Left renal pelvis (tissue), 4 donors: ENCODE results near the gene PRR36. TPM values are rescaled to one million over a fixed set of nuclear protein-coding genes. Genes with fewer than 3 reads are reported as not detected.
"Not testable (repeated sequence)": the region's sequence is repeated elsewhere in the genome, so short reads cannot be mapped to it uniquely, and the experiment has no call there.

ENCODE experiments used
- DNase-seq, 4 donors: peaks; one replicate each; pipeline ENCODE4 v3.0.0-alpha.2; 2013; ENCODE audit warnings: low read depth in 4 of 4, low spot score in 3 of 4
- polyA plus RNA-seq, 4 donors: library from polyadenylated mRNA; unstranded; fragments of 120-200 nt; gene quantifications; one replicate each; pipeline ENCODE4 v1.2.1, GENCODE V29; 2013; ENCODE audit not compliant: insufficient read length in 4 of 4

Gene PRR36
- polyA plus RNA-seq, 4 donors = 3.5 to 9.9 (median 6.8) TPM

DNA sequence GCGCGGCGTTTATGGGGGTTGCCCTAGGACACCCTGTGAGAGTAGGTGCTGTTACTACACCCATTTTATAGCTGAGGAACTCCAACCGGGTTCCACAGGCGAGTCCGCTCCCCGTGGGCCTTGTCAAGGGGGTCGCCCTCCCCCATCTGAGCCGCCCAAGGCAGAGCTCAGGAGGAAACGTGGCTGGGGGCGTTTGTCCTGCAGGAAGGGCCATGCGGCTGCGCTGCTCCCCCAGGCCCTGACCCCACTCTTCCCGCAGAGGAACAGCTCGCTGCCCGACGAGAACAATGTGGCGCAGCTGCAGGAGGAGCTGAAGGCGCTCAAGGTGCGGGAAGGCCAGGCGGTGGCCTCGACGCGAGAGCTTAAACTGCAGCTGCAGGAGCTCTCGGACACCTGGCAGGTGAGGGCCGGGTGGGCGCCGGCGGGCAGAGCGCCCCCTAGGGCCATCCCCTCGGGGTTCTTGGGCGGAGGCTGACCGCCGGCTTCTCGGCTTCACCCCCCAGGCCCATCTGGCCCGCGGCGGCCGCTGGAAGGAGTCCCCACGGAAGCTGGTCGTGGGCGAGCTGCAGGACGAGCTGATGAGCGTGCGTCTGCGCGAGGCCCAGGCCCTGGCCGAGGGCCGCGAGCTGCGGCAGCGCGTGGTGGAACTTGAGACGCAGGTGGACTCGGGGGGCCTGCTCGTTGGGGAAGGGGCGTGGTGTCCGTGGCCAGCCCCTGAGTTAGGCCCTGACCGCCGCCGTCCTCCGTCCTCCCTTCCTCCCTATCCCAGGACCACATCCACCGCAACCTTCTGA lies 12.4 kb downstream of the PRR36 start:
- no peak for DNase-seq

DNA sequence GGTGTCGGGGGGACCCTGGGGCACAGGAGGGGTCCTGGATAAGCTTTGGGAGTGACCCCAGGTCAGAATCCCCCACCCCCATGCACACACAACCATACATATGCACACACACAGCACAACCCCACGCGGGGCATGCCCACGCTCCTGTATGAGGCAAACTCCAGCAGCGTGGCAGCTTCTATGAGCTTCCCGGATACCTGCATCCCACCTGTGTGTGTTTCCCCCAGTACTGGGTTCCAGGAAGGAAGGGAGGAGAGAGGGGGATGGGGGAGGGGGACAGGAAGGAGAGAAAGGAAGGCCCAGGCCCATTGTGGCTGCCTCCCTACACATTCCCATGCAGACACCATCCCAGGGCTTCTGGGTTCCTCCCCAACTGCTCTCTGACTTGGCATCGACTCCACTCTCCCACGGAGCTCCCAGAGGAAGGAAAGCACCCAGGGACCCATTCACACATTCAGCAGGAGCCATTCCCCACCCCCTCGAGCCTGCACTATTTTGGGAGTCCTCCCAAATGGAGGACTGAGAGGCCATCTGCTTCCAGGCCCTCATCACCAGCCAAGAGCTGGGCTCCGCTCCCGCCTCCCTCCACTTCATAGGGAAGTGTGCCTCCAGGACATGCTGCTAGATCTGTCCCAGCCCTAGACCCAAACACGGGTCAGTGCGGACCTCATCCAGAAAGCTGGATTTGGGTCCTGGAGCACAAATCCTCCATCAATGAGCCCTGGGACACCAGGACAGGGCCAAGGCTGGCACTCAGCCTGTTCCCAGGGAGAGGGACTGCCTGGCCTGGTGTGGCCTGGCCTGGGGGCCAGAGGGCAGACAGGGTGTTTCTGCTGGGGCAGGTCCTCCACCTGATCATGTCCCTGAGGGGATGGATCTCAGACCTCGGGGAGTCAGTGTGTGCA lies 13.2 kb downstream of the PRR36 start:
- DNase-seq = no peak

DNA sequence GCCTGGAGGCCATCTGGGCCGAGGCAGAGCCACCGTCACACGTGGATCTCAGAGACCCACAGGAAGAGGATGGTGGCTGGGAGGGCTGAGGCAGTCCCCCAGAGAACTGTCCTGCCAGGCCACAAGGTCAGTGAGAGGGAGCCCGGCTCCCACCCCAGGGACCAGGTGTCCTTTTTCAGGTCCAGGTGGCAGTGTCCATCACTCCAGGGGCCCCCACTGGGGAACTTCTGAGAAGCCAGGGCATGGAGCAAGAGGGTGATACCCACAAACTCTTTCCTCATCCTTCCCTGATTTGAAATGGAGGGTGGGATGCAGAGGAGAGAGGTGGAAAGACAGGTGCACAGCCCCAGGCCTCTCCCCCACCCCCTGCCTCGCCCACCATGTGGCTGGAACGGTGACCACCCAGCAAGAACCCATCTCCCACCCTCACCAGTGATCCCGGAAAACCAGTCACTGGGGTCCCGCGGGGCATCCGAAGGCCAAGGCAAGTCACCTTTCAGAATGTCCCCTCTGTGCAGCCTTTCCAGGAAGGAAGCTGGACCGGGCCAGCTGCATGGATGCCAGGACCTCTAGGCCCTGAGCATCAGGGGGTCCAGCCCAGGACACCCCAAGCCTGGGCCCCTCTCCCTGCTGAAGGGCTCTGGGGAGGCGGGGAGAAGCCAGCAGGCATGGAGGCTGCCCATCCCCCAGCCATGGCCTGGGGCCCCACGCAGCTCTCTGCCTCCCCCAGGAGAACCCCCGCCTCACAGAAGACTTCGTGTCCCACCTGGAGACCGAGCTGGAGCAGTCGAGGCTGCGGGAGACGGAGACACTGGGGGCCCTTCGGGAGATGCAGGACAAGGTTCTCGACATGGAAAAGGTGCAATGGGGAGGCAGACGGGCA lies 14.1 kb downstream of the PRR36 start:
- no peak for DNase-seq

DNA sequence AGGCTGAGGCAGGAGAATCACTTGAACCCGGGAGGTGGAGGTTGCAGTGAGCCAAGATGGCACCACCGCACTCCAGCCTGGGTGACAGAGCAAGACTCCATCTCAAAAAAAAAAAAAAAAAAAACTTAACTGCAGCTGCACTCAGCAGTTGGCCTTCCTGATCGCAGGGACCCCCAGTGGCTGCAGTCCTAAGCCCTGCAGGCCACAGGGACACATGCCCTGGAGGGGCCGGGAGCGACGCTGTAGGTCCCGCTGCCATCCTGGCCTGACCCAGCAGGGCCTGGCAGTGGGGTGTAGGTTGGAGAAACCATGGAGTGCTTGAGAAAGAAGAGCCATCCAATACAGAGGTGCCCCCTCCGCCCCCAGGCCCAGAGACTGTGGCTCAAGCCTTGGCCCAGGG lies 15.1 kb downstream of the PRR36 start:
- DNase-seq = not testable (repeated sequence)

DNA sequence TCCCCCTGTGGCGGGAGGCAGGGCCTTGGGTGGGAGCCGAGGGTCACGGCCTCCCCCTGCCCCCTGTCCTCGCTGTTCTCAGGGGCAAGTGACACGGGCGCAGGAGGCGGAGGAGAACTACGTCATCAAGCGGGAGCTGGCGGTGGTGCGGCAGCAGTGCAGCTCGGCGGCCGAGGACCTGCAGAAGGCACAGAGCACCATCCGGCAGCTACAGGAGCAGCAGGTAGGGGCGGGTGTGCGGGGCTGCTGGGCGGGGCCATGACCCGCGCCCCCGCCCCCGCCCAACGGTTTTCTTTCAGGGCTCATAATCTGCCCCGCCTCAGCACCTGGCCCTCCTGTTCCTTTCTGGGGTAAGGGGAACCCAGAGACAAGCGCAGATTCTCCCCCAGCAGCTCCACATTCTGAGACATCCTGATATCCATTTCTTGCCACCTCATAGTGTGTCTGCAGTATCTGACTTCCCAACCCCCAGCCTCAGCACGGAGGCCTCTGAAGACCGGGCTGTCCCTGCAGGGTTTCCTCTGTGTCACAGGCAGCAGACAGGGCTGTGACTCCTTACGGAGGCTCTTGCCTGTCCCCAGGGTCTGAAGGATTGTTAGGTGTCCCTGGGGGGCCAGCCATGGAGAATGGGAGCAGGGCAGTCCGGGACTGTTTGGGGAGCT lies 15.9 kb downstream of the PRR36 start:
- DNase-seq = no peak

DNA sequence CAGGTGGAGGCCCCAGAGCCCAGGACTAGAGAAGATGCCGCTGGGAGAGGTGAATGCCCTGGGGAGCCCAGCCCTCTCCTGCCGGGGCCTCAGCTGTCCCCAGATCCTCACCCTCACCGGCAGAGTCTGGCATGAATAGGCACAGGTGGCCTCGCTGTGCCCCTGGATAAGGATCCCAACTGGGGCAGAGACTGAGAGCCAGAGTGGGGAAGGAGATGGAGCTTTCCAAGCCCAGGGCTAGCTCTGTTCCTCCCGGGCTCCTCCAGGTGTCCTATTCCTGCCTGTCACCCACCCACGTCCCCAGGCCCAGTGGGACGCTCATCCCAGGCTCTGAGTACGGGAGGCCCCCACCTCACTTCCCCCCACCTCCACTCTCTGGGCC lies 16.5 kb downstream of the PRR36 start:
- no peak for DNase-seq

DNA sequence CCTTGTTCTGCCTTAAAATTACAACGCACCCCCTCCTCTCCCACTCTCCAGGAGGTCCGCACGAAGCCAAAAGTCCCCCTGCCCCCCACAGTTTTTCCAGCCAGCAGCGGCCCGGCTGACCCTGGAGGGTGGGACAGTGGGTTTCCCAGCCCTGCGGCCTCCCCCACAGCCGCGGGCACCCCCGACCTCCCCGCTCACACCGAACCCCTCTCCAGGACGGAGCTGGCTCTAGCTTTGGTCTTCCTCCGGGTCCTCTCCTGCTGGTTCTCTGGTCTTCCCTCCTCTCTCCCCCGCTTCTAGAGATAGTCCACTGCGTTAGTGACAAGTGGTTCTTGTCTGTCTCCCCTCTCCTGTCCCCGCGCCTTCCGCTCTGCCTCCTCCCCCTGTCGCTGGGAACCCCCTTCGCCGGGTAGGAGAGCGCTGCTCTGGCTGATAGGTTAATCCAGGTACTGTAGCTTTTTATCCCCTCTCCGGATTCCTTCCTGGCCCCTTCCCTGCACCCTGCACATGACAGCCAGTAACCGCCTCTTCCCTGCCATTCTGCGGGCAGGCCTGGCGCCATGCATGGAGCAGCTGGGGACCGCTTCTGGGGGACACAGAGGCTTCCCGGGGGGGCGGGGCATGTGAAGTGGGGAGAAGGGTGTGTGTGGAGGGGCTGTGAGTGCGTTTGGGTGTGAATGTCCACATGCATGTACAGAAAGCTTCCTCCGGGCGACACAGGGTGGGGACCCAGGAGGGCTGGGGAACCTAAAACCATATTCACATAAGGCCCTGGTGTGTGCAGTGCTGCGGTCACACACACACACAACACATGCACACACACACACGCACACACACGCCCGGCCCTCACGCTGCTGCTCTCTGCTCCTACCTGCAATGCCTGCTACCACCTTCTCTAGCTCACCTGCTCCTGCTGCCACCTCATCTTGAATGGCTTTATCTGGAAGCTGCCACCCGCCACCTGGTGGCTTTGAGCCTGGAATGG lies 17.2 kb downstream of the PRR36 start:
- no peak for DNase-seq

DNA sequence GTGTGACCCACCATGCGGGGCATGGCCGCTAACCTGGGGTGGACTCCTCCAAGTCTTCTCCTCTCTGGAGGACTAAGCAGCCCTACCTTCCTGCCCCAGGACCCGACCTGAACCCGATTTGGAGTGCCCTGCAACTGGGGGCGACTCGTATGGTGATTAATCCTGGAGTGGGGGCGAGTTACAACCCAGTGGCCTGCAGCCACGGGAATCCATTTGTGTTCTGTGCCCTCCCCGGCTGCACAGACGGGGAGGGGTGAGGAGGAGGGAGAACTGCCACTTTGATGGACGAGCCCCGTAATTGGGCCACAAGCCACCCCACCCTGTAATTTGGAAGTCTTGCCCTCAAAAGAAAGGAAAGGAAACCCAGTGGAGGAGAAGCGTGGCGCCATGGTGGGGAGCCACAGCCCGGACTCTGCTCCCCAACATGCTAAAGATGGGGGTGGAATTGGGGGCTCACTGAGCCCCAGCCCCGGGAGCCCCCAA lies 18.0 kb downstream of the PRR36 start:
- no peak for DNase-seq

DNA sequence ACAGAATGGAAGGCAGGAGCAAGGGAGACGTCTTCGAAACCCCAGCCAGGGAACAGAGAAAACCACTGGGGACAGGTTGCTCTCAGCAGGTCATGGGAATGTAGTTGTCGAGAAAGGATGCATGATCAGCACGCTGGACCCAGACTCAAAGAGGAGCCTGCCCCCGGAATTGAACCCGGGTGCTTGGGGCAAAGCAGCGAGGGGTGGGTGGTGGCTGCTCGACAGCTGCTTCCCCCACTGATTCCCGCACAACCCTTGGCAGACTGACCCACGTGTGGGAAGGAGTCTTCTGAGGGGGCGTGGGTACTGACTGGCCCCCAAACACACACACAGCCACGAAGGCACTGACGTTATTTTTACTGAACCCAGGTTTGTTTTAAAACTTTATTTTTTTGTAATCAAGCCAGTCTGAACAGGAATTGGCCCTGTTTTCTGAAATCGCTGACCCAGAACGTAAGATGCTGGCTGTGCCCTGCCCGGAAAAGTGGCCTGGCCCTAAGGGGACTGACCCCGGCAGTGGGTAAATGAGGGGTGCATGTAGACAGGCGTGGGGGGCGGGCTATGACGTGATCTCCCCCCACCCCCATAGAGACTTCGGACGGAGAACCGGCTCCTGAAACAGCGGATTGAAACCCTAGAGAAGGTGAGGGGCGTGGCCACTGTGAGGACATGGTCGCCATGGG lies 18.6 kb downstream of the PRR36 start:
- DNase-seq = no peak

DNA sequence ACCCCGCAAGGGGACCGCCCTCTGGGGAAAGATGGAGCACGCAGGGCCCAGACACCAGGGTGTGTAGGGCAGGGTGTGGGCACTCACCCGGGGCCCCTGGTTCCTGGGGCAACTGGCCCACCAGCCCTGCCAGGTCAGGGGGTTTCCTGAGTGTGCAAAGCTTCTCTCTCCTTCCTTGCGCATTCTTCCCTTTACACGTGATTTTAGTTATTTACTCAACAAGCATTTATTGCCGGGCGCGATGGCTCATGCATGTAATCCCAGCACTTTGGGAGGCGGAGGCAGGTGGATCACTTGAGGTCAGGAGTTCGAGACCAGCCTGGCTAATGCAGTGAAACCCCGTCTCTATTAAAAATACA lies 20.4 kb downstream of the PRR36 start:
- no peak for DNase-seq

DNA sequence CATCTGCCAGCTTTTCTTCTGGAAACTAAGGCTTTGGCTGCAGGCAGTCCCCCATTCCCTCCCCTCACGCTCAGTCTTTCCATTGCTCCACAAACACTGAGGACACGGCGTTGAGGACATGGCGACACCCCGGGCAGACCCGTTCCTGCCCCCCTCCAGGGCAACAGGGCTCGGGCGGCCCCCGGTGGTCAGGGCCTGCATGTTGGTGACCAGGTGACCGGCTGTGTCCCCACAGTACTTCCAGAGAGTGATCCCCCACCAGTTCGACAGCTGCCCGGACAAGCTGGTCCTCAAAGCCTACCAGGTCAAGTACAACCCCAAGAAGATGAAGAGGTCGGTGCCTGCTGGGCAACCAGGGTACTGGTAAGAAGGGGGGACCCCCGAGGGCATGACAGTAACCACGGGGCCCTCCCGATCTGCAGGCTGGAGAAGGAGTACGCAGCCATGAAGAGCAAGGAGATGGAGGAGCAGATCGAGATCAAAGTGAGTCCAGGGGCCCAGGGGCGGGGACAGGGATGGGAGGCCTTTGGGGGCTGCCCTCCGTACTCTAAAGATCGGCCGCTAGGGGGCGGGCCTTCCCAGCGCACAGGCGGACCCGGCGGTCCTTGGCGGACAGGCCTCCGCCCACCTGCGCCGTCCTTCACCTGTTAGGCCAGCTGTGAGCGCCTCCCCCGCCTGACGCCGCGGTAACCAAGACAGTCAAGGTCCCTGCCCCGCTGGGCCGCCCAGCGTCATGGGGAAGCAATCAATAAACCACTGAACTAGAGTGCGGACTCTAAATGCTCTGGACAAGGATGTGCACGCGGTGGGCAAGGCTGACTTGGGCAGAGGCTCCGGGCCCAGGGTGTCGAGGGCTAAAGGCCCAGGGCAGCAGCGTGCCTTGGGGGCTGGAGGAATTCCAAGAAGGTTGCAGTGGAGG lies 21.1 kb downstream of the PRR36 start:
- DNase-seq = peak in 2 of 4 donors; percentile 67 to 69

DNA sequence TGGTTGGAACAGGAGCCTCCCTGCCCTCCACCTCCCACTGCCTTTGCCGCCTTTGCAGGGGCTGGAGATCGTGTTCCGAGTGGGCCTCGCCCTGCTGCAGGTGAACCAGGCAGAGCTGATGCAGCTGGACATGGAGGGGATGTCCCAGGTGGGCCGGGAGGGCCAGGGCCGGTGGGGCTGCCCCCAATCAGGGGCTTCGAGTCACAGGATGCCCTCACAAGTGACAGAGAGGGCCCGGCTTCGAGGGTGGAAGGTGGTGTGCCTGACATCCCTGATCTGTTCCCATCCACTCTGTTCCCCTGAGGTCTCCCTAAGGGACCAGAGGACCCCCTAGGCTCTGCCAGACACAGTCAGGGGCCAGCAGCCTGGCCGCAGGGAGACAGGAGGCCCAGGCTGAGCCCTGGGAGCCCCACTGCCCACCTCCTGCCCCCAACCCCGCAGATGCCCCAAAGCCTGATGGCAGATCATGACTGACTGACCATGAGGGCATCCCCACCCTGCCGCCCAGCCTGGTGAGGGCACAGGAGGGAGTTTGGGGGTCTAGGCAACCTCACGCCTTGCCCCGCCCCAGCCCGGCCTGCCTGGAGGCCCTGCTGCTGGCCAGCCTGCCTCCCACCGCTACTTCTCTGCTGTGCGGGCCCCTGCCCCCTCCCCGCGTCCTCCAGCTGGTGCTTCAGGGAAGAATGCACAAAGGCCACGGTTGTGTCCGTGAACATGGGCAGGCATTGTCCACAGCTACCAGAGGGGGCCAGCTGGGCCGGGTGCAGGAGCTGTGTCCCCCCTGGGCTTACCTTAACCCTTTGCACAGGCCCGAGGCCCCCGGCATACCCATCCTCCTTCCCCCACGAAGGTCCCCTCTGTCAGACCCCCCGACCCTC lies 22.3 kb downstream of the PRR36 start:
- no peak for DNase-seq

DNA sequence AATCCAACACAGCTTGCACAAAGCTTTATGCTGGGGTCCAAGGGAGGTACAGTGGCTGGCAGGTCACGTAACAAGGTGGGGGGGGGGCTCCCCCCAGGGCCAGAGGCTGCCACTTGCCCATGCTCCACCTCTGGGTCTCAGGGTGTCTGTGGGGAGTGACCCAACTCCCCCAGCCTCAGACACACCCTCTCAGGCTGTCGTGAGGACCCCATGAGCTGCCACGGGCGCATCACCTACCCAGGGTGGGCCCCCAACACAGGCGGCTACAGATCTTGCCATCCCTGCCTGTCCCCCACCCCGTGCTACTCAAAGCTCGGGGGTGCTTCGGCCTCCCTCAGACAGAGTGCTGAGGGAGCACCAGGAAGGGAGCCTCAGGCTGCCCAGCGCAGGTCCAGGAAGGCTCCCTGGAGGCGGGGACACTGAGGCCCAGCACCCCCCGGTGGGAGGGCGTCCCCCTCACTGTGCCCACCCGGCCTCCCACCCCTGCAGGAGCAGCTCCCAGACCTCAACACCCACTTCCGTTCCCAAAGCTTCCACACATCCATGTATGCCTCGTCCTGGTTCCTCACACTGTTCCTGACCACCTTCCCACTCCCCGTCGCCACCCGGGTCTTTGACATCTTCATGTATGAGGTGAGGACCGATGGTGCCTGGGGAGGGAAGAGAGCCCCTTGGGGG lies 23.1 kb downstream of the PRR36 start:
- no peak for DNase-seq

DNA sequence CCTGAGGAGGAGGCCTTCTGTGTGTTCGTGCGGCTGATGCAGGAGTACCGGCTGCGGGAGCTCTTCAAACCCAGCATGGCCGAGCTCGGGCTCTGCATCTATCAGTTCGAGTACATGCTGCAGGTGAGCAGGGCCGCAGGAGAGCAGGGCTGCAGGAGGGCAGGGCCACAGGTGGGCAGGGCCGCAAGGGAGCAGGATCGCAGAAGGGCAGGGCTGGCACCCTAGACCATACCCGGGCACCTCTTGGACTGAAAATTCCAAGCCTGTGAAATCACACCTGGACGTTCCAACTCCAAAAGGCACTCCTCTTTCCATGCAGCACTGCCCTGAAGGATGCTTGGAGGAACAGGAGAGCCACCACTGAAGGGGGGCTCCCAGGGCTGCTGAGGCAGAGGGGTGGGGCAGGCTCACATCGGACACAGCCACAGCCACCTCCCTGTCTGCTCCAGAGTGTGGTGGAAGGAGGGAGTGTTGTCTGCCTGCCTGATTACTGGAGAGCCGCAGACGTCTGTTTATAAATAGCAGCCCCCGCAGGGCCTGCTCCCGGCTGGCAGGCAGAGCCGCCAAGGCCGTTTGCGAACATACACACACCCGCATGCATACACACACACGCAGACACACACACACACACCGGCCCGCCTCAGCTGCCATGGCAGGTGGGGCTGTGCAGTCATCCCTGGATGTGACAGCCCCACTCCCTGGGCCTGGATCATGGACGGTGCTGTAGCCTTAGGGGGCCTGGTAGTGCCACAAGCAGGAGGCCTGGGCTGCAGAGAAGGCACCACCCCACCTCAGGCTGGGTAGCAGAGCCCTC lies 24.0 kb downstream of the PRR36 start:
- DNase-seq = no peak

DNA sequence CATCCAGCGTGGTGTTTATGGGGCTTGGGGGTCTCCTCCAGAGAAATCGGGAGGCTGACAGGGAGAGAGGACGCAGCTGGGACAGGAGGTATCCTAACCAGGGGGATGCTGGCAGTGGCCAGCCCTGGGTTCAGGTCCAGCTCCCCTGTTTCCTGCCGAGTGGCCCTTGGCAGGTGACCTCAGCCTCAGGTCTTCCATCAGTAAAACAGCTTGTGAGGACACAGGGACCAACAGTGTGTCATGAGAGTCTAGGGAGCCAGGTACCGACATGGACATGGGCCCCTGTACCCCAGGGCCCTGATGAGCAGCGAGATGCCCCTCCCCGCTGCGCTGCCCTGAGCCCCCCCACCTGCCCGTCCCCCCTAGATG lies 24.6 kb downstream of the PRR36 start:
- DNase-seq = no peak
